HG03103 (cell line): ENCODE measurements around the gene CAMK2B.
"Not testable (repeated sequence)": the region's sequence is repeated elsewhere in the genome, so short reads cannot be mapped to it uniquely, and the experiment has no call there.

Source experiments
- ATAC-seq: cut with Tn5 transposase; IDR thresholded peaks from one replicate; pipeline ENCODE4 v1.9.1; 2021; ENCODE audit warnings: low read depth; ENCODE audit not compliant: unreplicated experiment

The CAMK2B gene

DNA sequence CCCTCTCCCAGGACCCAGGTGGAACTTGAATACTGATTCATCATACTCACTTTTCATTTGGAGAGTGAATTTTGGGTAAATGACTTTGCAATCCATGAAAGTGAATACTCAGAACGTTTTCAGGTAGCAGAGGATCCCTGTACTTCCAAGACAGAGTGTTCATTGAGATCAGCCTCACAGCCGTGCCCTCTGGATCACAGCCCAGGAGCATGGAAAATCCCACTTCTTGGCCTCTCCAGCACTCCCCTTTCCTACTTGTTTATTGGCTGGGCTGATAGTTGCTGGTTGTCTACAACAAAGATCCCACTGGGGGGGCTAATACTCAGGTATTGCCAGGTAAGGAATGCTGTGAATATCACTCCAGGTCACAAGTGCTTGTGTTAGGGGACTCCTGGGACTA lies 142.0 kb downstream of the CAMK2B start:
- ATAC-seq = no peak

DNA sequence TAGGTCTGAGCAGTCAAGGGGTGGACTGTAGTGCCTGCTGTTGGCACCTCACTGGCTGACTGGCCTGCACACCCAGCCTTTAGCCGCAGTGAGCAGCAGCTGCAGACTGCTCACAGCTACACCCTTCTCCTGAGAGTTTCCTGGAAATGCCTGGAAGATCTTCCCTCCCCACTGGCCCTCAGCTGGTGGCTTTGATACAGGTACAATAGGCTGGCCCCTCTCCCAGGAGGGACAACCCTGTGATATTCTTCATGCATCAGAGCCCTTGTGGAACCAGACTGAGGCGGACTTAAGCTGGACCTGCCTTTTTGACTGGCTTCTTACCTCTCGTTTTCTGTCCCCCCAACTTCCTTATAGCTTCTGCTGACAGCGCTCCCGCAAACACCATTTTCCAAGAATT lies 142.6 kb downstream of the CAMK2B start:
- no peak for ATAC-seq

DNA sequence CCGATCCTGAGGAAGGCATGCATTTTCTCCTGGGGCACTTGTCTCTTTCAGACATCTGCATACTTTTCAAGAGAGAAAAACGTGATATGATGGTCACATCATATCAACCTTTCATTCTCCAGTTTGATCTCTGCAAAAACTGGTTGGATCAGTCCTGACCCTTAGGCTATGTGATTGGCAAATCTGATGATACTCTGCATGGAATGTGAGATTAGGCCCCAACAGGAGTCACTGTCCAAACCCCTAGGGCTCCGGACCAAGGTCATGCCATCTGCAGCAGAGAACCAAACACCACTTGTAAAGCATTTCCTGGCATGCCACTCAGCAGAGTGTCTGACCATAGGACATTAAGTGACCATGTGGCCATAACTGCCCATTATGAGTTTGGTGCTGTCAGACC lies 144.8 kb downstream of the CAMK2B start:
- ATAC-seq = no peak

DNA sequence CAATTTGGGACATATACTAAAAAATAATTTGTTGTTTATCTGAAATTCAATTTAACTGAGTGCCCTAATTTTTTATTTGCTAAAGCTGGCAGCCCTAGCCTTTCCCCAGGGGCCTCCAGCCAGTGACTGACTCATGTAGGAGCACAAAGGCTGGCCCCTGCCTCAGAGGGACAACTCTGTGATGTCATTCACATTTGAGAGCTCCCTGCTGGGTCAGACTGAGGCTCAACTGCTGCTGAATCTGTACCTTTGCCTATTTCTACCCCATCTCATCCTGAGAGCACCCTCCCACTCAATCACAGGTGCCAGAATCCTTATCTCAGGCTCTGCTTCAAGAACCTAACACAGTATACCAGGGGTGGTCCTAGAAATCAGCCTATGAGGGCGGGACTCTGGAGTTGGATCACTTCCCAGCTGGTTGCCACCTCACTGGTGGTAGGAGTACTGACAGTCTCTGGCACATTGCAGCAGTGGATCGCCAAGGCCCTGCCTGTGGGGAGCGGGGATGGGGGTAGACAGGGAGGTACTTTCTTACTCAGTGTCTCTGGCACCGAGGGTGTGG lies 147.7 kb downstream of the CAMK2B start:
- no peak for ATAC-seq

DNA sequence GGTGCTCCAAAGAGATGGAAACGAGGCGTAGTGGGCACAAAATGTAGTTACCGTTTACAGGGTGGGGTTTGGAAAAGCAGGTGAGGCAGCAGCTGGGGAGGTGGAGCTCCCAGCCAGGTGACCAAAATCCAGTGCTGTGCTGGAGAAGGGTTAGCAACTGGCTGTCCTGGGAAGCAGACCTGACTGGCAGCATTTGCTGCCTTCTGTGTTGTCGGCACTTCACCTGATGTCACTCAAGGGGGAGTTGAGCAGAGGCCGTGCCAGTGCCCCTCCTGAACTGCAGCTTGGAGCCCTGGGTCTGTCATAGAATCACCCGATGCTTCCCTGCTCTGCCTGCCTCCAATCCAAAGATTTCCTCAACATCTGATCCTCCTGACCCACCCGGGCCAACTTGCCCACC lies 148.9 kb downstream of the CAMK2B start:
- no peak for ATAC-seq

DNA sequence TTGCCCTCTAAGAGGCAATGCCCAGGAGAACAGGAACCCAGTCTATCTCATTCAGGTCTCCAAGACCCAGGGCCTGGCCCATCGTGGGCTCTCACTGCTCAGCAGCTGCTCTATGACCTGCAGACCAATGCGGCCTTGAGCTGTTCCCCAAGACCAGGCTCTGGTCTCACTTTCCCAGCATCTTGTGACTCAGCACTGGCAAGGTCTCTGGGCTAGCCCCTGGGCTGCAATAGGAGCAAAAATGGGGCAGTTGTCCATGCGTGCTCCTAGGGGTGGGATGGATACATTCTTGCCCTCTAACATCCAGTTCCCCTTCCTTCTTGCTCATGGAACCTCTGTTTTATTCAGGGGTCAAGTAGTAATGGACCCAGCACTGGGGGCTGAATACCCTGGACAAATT lies 149.7 kb downstream of the CAMK2B start:
- ATAC-seq = no peak

DNA sequence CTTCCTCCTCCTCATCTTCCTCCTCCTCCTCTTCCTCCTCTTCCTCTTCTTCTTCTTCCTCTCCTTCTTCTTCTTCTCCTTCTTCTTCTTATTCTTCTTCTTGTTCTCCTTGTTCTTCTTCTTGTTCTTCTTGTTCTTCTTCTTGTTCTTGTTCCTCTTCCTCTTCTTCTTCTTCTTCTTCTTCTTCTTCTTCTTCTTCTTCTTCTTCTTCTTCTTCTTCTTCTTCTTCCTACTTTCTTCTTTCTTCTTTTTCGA lies 150.8 kb downstream of the CAMK2B start:
- ATAC-seq = not testable (repeated sequence)

DNA sequence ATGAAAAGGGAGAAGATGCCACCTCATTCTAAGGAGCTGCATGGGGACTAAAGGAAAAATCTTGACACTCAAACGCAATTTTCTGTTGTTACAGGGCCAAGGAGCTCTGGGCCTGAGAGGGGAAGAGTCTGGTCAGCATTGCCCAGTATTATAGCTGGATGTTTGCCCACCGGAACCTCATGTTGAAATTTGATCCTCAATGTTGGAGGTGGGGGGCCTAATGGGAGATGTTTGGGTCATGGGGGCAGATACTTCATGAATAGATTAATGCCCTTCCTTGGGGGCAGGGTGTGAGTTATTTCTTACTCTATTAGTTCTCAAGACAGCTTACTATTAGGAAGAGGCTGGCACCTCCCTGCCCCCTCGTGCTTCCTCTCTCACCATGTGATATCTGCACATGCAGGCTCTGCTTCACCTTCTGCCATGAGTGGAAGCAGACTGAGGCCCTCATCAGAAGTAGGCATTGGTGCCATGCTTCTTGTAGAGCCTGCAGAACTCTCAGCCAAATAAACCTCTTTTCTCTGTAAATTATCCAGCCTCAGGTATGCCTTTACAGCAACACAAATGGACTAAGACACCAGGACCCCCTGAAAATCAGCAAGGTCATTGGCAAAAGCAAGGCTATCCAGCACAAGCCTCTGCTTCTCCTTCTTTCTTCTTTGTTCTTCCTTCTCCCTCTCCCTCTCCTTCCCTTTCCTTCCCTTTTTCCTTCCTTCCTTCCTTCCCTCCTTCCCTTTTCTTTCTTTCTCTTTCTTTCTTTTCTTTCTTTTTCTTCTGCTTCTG lies 151.3 kb downstream of the CAMK2B start:
- no peak for ATAC-seq

DNA sequence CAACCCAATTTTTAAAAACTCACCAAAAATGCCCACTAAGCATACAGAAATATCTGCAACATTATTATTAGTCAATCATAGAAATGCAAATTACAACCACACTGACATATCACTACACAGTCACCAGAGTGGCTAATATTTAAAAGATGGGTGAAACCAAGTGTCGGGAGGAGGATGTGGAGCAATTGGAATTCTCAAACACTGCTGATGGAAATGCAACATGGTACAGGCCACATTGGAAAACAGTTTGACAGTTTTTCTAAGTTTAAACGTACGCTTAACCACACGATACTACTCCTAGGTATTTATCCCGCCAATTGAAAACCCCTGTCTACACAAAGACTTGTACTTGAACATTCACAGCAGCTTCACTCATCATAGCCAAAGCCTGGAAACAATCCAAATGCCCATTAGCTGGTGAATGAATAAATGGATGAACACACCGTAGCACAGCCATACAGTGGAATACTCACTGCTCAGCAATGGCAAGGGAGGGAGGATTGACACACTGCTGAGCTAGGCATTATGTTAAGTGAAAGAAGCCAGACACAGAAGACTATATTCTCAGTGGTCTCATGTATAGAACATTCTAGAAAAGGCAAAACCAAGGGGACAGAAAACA lies 152.5 kb downstream of the CAMK2B start:
- no peak for ATAC-seq

DNA sequence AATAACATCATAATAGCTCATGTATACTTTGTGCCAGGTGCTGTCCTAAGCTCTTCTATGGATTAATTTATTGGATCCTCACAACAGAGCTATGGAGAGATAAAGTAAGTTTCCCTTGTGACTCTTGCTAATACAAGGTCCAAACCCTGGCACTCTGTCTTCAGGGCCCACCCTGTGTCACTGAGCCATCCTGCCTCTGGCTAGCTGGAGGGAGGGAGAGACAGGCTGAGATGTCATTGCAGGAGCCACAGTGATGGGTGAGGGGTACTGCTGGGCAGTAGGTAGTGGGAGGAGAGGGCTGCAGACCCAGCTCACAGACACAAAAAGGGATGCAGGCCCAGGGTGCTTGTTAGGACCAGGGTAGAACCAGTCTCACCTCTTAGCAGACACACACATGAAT lies 153.0 kb downstream of the CAMK2B start:
- no peak for ATAC-seq

DNA sequence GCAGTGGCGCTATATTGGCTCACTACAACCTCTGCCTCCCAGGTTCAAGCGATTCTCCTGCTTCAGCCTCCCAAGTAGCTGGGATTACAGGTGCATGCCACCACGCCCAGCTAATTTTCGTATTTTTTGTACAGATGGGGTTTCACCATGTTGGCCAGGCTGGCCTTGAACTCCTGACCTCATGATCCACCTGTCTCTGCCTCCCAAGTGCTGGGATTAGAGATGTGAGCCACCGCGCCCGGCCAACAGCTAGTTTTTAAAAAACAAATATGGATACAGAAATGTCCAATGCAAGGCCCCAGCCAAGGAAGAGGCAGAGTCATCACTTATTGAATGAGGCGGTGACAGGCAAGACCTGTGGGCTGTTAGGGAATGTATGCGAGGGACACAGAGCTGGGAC lies 153.5 kb downstream of the CAMK2B start:
- ATAC-seq = not testable (repeated sequence)

DNA sequence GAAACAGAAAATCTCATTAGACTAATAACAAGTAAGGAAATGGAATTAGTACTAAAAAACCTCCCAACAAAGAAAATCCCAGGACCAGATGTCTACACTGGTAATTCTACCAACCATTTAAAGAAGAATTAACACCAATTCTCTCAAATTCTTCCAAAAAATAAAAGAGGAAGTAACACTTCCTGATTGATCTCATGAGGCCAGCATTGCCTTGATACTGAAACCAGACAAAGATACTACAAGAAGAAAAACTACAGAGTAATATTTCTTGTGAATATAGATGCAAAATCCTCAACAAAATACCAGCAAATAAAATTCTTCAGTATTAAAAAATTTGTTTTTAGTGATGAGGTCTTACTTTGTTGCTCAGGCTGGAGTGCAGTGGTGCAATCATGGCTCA lies 157.5 kb downstream of the CAMK2B start:
- no peak for ATAC-seq
